ENCODE data around the gene CAMTA1. TPM values are rescaled to one million over a fixed set of nuclear protein-coding genes. Genes with fewer than 3 reads are reported as not detected.

CAMTA1 gene
- total and polyA plus RNA-seq, 4 donors: 48.1 to 140 (median 52.3) TPM

DNA sequence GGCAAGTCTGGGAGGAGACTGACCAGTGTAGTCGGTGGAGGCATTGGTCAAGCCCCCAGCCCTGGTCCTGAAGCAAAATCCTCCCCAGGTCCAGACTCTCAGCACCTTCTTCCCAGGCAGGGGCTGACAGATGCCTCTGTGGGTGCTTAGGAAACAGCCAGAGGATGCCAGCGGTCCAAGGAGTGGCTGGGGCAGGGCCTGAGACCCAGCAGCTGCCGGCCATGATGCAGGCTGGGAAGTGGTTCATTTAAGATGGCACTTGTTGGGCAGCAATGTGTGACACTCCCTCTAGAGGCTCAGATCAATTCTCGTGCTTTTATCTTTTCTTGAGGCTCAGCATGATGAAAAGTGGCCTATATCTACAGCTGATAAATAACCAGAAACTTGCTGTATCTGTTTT is 820.8 kb downstream of the CAMTA1 start:
- Histone ChIP-seq H3K4me1 (ENCODE audit: control insufficient read depth in 5 of 5, insufficient read depth in 5 of 5, low read length in 5 of 5) (no peaks in the 10 kb centered on the region), H3K9me3 (ENCODE audit: control insufficient read depth in 4 of 4, insufficient read depth in 3 of 4, low read length in 3 of 4) (peaks cover 0 to 8% (median 0%) of the 10 kb centered on the region in 4 donors), H3K36me3 (ENCODE audit: control insufficient read depth in 4 of 4, insufficient read depth in 4 of 4, low read length in 4 of 4) (no peaks in the 10 kb centered on the region), H3K4me3 (no peak overlapping the region), H3K27ac (ENCODE audit: low read depth in 1 of 2, low read length in 1 of 2) (no peak overlapping the region), H3K27me3 (ENCODE audit: control insufficient read depth in 3 of 3, insufficient read depth in 3 of 3, low read length in 2 of 3) (no peaks in the 10 kb centered on the region), H3K9ac (ENCODE audit: insufficient read depth in 1 of 2, low read length in 2 of 2) (no peak overlapping the region)
- ATAC-seq (ENCODE audit: insufficient read depth, low FRiP score): no peak
- WGBS, 2 donors: 74 to 76% methylated on average over 4 of the region's 4 CpGs
- TF ChIP-seq, protein P1, sequence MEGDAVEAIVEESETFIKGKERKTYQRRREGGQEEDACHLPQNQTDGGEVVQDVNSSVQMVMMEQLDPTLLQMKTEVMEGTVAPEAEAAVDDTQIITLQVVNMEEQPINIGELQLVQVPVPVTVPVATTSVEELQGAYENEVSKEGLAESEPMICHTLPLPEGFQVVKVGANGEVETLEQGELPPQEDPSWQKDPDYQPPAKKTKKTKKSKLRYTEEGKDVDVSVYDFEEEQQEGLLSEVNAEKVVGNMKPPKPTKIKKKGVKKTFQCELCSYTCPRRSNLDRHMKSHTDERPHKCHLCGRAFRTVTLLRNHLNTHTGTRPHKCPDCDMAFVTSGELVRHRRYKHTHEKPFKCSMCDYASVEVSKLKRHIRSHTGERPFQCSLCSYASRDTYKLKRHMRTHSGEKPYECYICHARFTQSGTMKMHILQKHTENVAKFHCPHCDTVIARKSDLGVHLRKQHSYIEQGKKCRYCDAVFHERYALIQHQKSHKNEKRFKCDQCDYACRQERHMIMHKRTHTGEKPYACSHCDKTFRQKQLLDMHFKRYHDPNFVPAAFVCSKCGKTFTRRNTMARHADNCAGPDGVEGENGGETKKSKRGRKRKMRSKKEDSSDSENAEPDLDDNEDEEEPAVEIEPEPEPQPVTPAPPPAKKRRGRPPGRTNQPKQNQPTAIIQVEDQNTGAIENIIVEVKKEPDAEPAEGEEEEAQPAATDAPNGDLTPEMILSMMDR (IDR thresholded peaks at IDR 0.05; ENCODE audit: control extremely low read depth, extremely low read depth): no peak
- no peak for DNase-seq

DNA sequence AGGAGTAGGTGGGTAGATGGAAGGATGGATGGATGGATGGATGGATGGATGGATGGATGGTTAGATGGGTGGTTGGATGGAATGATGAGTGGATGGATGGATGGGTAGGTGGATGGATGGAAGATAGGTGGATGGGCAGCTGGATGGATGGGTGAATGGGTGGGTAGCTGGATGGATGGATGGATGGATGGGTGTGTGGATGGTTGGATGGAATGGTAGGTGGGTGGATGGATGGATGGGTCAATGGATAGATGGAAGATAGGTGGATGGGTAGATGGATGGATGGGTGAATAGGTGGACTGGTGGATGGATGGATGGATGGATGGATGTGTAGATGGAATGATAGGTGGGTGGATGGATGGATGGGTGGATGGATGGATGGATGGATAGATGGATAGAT is 821.8 kb downstream of the CAMTA1 start:
- Histone ChIP-seq H3K9ac (ENCODE audit: insufficient read depth in 1 of 2, low read length in 2 of 2) (no peak overlapping the region), H3K9me3 (ENCODE audit: control insufficient read depth in 4 of 4, insufficient read depth in 3 of 4, low read length in 3 of 4) (peaks cover 0 to 9% (median 0%) of the 10 kb centered on the region in 4 donors), H3K36me3 (ENCODE audit: control insufficient read depth in 4 of 4, insufficient read depth in 4 of 4, low read length in 4 of 4) (no peaks in the 10 kb centered on the region), H3K4me3 (no peak overlapping the region), H3K27me3 (ENCODE audit: control insufficient read depth in 3 of 3, insufficient read depth in 3 of 3, low read length in 2 of 3) (no peaks in the 10 kb centered on the region), H3K27ac (ENCODE audit: low read depth in 1 of 2, low read length in 1 of 2) (no peak overlapping the region), H3K4me1 (ENCODE audit: control insufficient read depth in 5 of 5, insufficient read depth in 5 of 5, low read length in 5 of 5) (no peaks in the 10 kb centered on the region)
- DNase-seq (no peak), ATAC-seq (ENCODE audit: insufficient read depth, low FRiP score) (no peak)
- TF ChIP-seq, protein P1 (IDR thresholded peaks at IDR 0.05; ENCODE audit: control extremely low read depth, extremely low read depth): no peak

DNA sequence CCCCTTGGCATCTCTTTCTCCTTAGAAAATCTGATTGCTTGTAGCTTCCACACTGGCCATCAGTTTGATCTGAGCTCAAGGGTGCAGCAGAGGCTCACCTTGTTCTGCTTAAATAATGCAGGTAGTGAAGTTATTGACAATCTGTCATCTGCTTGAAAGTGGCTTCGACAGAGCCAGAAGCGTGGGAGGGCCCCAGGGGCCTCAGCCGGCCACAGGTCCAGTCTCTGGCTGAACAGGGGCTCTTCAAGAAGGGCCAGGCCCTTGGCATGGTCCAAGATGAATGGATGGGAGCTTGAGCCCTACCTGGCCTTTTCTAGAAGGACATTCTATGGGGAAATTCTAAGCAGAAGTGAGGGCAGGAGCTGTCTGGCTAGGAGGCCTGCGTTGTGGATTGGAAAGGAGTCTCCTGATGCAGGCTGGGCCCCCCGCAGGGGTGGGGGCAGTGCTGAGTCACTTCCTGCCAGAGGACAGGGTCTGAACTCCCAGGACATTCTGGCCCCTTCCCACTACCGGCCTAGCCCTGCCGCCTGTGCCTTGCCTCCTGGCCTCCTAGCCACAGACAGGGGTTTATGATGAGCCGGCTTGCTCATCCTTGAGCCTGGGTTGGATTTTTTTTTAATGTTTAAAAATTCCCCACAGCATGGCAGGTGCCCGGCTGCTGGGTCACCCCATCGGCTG is 823.5 kb downstream of the CAMTA1 start:
- WGBS, 2 donors: 53 to 55% methylated on average over 10 of the region's 10 CpGs
- TF ChIP-seq, protein P1 (IDR thresholded peaks at IDR 0.05; ENCODE audit: control extremely low read depth, extremely low read depth): no peak
- H3K9ac ChIP-seq (ENCODE audit: insufficient read depth in 1 of 2, low read length in 2 of 2): no peak overlapping the region

More for the DNA sequence above, 823.5 kb downstream of the CAMTA1 start:
- H3K4me1 ChIP-seq (ENCODE audit: control insufficient read depth in 5 of 5, insufficient read depth in 5 of 5, low read length in 5 of 5): no peaks in the 10 kb centered on the region
- no peak for DNase-seq
- no peak for ATAC-seq (ENCODE audit: insufficient read depth, low FRiP score)
- H3K4me3 ChIP-seq: no peak overlapping the region
- H3K27ac ChIP-seq (ENCODE audit: low read depth in 1 of 2, low read length in 1 of 2): no peak overlapping the region
- H3K36me3 ChIP-seq (ENCODE audit: control insufficient read depth in 4 of 4, insufficient read depth in 4 of 4, low read length in 4 of 4): no peaks in the 10 kb centered on the region
- no peaks in the 10 kb centered on the region for H3K27me3 ChIP-seq (ENCODE audit: control insufficient read depth in 3 of 3, insufficient read depth in 3 of 3, low read length in 2 of 3)
- peaks cover 0 to 14% (median 0%) of the 10 kb centered on the region in 4 donors for H3K9me3 ChIP-seq (ENCODE audit: control insufficient read depth in 4 of 4, insufficient read depth in 3 of 4, low read length in 3 of 4)

All from lung (tissue), 12 donors.